HPDE6-E6E7 (cell line): ENCODE measurements around the gene ZBTB1.
A peak's percentile ranks its signal among the peaks of the same experiment; 100 is the strongest.
"Not testable (repeated sequence)": the region's sequence is repeated elsewhere in the genome, so short reads cannot be mapped to it uniquely, and the experiment has no call there.

Experiments used
- DNase-seq: peaks from one replicate; pipeline ENCODE4 v3.0.0; 2011; ENCODE audit warnings: missing footprints; ENCODE audit errors: extremely low spot score

The ZBTB1 gene

DNA sequence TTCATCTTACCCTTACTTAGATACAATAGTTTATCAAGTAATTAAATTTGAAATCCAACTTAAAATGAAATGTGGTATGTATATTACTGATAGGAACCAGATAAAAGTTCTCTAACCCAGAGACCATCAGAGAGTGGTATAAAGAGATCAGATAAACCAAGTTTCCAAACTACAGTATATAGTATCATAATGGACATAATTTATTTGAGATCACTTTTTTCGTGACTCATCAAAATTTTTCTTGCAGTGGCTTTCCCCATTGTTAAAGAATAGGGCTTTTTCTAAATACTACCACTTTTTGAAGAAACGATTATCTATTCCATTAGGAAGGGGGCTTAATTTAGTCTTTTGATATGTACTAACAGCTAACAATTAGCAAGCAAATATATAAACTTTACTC, 20.8 kb downstream of the ZBTB1 start:
- DNase-seq: no peak

DNA sequence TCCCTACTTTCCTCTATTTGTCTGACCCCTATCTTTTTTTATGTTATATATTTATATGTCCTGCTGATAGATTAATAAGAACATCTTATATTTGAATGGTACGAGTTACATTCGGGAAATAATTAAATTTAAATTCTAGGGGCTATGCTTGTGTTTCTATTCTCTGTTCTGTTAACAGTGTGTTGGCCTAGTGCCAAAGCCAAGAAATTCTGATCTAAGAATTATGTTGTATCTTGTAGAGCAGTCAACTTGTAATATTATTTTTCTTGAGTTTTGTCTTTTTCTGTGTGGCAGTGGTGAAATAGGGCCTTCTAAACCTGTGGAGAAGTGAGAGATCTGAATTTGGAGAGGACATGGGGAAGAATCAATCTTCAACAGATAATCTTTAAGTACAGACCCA, 27.0 kb downstream of the ZBTB1 start:
- no peak for DNase-seq

DNA sequence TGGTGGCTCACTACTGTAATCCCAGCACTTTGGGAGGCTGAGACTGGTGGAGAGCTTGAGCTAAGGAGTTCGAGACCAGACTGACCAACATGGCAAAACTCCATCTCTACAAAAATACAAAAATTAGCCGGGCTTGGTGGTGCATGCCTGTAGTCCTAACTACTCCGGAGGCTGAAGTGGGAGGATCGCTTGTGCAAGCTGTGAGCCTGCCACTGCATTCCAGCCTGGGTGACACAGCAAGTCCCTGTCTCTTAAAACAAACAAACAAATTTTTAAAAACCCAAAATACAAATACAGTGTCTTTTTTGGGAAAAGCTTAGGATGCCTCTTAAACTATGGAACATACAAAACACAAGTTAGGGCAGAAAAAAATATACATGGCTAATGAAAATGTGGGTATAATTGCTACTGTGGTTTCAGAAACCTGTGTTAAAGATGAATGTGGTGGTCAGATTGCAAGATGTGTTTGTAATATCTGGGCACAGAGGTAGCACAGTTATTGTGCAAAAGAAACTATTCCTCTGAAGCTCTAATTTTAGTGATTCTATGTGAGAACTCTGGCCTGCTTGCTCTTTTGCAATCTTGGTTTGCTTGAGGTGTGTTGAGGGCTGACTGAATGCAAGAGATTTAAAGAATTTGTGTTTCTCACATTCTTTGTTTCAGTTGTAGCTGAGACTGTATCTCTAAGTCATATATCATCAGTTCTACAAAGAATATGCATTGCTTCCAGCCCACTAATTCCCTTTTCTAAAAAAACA, 32.1 kb downstream of the ZBTB1 start:
- no peak for DNase-seq

DNA sequence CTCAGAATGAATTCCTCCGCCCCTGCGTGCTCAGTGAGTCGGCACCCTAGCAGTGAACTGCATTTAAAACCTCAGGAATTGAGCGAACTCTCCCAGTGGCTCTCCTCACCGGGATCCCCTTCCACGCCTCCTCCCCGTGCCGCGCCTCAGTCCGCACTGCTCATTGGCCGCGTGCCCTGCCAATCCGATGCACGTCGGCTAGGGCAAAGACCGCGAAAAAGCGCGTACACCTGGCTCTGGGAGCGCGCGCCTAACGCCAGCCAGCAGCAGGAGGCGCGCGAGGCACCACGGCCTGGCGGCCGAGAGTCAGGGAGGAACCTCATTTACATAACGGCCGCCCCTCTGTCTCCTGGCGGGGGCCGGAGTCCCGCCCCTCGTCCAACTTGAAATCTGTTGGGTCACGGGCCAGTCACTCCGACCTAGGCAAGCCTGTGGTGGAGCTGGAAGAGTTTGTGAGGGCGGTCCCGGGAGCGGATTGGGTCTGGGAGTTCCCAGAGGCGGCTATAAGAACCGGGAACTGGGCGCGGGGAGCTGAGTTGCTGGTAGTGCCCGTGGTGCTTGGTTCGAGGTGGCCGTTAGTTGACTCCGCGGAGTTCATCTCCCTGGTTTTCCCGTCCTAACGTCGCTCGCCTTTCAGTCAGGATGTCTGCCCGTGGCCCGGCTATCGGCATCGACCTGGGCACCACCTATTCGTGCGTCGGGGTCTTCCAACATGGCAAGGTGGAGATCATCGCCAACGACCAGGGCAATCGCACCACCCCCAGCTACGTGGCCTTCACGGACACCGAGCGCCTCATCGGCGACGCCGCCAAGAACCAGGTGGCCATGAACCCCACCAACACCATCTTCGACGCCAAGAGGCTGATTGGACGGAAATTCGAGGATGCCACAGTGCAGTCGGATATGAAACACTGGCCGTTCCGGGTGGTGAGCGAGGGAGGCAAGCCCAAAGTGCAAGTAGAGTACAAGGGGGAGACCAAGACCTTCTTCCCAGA, 35.9 kb downstream of the ZBTB1 start, which contains the start of gene HSPA2:
Gene HSPA2 (plus strand): TSS at position 534 of the 995 bp plus-strand sequence. CDS start 109 bp downstream, at position 643.
- peak; percentile 99 for DNase-seq

DNA sequence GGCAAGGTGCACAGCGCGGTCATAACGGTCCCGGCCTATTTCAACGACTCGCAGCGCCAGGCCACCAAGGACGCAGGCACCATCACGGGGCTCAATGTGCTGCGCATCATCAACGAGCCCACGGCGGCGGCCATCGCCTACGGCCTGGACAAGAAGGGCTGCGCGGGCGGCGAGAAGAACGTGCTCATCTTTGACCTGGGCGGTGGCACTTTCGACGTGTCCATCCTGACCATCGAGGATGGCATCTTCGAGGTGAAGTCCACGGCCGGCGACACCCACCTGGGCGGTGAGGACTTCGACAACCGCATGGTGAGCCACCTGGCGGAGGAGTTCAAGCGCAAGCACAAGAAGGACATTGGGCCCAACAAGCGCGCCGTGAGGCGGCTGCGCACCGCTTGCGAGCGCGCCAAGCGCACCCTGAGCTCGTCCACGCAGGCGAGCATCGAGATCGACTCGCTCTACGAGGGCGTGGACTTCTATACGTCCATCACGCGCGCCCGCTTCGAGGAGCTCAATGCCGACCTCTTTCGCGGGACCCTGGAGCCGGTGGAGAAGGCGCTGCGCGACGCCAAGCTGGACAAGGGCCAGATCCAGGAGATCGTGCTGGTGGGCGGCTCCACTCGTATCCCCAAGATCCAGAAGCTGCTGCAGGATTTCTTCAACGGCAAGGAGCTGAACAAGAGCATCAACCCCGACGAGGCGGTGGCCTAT, 36.8 kb downstream of the ZBTB1 start:
- DNase-seq: no peak

DNA sequence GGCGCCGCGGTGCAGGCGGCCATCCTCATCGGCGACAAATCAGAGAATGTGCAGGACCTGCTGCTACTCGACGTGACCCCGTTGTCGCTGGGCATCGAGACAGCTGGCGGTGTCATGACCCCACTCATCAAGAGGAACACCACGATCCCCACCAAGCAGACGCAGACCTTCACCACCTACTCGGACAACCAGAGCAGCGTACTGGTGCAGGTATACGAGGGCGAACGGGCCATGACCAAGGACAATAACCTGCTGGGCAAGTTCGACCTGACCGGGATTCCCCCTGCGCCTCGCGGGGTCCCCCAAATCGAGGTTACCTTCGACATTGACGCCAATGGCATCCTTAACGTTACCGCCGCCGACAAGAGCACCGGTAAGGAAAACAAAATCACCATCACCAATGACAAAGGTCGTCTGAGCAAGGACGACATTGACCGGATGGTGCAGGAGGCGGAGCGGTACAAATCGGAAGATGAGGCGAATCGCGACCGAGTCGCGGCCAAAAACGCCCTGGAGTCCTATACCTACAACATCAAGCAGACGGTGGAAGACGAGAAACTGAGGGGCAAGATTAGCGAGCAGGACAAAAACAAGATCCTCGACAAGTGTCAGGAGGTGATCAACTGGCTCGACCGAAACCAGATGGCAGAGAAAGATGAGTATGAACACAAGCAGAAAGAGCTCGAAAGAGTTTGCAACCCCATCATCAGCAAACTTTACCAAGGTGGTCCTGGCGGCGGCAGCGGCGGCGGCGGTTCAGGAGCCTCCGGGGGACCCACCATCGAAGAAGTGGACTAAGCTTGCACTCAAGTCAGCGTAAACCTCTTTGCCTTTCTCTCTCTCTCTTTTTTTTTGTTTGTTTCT, 37.6 kb downstream of the ZBTB1 start:
- DNase-seq: no peak

DNA sequence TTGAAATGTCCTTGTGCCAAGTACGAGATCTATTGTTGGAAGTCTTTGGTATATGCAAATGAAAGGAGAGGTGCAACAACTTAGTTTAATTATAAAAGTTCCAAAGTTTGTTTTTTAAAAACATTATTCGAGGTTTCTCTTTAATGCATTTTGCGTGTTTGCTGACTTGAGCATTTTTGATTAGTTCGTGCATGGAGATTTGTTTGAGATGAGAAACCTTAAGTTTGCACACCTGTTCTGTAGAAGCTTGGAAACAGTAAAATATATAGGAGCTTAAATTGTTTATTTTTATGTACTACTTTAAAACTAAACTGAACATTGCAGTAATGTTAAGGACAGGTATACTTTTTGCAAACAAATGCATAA, 38.2 kb downstream of the ZBTB1 start:
- DNase-seq: no peak

DNA sequence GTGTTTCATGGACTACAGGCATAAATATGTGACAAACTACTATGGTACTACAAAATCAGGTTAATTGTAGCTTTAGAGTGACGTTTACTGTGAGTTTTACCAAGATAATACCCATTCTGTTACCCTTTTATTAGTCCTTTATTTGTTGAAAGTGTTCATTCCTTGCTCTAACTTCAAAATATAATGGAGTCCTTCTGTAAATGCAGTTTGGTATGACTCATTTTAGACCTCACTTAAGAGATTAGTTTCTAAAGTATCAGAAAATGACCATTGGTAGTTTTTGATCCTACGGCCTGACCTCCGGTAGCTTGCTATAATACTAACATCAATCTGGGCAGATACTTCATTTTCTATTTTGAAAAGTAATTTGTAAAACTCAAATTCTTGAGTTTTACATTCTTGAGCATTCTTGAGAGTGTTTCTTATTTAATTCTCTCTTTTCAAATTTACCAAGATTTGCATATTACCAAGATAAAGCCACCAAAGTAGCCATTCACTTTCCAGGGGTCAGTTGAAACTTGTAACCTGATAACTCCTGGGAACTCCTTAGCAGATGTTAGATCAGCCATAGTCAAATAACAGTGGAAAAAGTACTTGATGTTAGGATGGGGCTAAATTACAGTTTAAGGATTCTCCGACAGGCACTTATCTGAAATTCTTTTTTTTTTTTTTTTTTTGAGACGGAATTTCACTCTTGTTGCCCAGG, 40.2 kb downstream of the ZBTB1 start:
- no peak for DNase-seq

DNA sequence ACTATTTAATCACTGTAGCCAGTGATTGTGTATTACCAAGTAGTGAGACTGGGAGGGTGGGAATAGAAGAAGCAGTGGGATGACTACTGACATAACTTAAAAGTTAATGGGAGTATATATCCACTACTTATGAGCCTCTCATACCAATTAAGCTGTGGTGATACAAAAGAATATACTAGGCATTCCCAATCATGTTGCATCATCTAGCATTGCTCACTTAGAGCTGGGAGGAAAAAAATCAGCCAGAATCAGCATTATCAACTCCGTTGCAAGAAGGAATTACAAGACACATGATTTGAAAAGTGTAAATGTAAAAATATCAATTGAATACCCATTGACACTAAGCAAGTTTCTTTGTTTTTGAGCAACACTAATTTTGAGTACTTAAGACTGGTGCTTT, 44.4 kb downstream of the ZBTB1 start:
- no peak for DNase-seq

DNA sequence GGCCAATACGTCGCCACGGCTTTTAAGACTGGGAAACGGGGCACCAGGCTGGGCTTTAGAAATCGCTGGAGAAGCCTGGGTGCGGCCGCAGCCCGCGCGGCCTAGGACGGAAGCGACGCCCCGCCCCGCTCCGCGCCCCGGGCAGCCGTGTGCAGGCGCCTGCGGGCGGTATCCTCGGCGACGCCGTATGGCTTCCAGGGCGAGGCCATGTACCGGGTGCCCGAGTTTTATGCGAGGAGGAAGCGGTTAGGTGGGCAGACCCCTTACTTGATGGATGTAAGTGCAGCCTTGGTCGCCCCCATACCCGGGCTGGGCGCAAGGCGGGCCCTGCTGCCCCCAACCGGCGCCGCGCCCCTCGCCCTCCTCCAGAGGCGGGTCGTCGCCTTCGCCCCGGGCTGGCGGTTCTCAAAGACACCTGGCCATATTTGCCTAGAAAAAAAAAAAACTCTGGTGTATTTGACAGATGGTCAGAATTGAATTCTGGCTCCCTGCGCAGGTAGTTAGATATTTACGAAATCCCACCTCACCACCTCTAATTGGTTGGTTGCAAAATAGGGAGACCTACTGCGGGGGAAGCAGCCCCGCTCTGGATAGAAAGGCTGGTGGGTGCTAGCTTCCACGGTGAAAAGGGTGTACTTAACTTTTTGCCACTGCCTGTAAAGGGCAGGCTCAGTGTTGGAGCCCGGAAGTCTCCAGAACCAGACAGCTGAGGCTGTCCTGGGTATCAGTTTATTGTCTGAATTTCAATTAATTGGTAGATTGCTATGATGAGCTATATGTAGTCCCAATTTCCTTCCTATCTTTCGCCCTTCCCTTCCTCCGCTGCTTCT, 45.4 kb downstream of the ZBTB1 start, which contains the start of gene PPP1R36:
Gene PPP1R36 (plus strand): TSS at position 171 of the 830 bp plus-strand sequence. CDS start 37 bp downstream, at position 208.
- peak; percentile 45 for DNase-seq

DNA sequence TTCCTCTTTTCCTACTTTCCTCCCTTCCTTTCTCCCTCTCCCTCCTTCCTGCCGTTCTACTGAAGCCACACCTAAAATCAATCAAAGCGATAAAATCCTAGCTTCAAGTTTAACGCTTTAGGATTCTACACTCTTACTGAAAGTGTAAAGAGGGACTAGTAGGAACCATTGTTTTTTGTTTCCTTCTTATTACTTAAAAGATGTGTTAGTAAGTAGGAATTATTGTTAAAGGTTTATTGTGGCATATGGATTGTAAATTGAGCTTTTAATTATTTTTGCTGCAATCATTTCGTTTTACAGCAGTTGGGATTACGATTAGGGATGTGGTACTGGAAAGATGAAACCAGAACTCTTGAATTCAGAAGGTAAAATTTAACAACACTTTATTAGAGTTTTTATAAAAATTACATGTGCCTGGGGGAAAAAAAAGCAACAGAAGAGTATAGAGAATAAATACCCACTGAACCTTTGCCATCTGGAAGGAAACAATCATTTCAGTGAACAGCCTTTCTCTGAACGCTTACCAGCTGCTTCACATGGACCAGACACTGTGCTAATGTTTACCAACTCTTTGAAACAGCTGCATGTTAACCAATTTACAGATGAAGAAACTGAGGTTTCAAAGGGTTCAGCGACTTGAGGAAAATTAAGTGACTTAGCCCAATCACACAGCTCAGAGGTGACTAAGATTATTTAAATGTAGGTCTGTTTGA, 46.2 kb downstream of the ZBTB1 start:
- DNase-seq: no peak

DNA sequence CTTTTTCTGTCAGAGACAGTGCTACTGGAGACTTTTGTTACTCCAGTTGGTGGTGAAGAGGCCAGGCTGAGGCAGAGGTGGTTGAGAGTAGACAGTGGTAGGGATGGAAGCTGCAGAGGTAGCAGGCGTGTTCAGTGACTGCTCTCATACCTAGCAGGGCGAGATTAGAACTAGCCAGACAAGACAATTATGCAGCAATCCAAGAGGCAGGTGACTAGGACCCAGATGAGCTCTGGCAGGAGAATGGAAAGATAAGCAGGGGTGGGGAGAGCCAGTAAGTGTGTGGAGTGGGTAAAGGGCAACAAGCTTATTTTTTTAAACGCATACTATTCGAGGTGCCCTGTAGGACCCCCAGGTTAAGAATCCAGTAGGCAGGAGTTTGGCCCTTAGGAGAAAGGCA, 50.0 kb downstream of the ZBTB1 start:
- DNase-seq: no peak

DNA sequence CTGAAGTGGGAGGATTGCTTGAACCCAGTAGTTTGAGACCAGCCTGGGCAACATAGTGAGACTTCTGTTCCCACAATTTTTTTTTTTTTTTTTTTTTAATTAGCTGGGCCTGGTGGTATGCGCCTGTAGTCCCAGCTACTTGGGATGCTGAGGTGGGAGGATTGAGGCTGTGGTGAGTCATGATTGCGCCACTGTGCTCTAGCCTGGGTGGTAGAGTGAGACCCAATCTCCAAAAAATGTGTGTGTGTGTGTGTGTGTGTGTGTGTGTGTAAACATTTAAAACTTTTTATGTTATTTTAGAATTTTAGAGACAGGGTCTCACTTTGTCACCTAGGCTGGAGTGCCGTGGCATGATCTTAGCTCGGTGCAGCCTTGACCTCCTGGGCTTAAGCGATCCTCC, 52.0 kb downstream of the ZBTB1 start:
- no peak for DNase-seq

DNA sequence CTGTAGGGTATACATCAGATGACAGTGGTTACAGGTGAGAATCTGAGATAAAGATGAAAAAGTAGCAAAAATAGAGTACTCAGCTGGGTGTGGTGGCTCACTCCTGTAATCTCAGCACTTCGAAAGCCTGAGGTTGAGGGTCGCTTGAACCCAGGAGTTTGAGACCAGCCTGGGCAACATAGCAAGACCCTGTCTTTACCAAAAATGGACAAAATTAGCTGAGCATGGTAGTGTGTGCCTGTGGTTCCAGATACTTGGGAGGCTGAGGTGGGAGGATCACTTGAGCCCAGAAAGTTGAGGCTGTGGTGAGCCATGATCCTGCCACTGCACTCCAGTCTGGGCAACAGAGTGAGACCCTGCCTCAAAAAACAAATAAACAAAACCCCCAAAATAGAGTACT, 53.6 kb downstream of the ZBTB1 start:
- DNase-seq: not testable (repeated sequence)

DNA sequence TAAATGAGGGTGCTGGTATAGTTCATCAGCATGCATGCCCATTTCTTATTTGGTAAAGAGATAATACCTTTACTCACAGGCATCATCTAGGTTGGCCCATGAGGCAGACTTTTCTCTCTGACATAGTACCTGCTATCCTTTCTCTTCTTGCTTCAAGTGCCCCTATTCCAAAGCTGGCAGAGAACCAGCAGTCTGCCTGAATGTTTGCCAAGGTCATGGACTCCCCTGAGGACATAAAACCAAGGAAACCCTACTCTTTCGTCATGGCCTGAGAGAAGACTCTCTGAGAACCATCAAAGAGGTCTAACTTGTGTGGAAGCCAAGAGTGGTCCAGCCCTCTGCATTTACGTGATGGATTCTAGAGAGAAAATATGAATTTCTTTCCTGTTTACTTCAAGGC, 57.1 kb downstream of the ZBTB1 start:
- DNase-seq: no peak

DNA sequence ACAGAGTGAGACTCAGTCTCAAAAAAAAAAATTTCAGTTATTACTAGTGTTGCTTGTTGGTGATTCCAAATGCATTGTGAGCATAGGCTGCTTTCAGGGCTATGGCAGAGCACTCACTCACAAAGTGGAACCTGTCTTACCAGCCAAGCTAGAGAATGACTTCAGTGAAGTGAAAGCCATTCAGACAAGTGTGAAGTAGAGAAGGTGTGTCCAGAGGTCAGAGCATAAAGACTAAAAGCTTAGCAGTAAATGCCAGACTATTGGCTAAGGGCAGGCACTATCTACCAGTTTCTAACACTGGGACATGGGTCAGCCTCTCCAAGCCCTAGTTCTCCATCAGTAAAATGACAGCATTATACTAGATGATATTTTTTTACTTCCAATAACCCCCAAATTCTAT, 57.9 kb downstream of the ZBTB1 start:
- DNase-seq: peak; percentile 38

DNA sequence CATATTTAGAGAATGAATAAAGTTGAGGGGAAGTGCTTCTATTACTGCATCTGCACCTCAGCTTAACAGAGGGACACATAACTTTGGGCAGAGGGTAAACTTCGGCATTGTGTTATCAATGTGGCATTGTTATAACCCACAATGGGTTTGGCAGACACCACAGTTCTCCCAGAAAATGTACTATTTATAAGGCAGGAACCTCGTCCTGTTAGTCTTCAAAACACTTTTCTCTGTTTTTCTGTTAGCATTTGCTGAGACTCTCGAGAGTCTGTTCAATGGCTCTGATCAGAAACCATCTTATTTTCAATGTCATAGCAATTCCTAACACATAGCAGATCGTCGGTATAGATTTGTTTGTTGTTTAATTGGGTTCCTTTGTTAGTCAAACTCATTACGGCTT, 59.1 kb downstream of the ZBTB1 start:
- DNase-seq: no peak

DNA sequence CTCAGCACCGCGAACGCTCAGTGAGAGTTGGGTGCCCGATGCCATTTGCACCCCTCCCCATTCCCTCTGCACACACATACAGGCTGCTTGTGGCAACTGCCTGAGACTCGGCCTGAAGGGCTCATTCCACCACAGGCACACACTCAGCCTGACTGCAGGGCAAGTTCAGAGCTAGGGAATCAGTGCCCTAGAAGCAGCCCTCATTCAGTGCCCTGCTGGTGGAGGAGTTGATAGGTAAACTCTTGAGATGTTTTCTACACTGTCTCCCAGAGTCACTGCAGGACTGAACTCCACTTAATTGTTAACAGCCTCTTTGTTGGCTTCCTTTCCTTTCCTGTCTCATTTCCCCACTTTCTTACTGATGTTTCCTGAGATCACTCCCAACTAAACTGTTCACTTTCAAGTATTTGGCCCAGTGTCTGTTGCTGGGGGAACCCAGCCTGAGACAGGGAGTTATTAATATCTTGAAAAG, 62.1 kb downstream of the ZBTB1 start:
- no peak for DNase-seq
